Raji (cell line): ENCODE data around the gene GMDS.

Source experiments
- POLR2A ChIP-seq: IDR thresholded peaks from 2 replicates; pipeline ENCODE4 v1.6.1; 2011; ENCODE audit warnings: low read depth, low read length, control low read depth; ENCODE audit not compliant: insufficient read depth

Gene GMDS

DNA sequence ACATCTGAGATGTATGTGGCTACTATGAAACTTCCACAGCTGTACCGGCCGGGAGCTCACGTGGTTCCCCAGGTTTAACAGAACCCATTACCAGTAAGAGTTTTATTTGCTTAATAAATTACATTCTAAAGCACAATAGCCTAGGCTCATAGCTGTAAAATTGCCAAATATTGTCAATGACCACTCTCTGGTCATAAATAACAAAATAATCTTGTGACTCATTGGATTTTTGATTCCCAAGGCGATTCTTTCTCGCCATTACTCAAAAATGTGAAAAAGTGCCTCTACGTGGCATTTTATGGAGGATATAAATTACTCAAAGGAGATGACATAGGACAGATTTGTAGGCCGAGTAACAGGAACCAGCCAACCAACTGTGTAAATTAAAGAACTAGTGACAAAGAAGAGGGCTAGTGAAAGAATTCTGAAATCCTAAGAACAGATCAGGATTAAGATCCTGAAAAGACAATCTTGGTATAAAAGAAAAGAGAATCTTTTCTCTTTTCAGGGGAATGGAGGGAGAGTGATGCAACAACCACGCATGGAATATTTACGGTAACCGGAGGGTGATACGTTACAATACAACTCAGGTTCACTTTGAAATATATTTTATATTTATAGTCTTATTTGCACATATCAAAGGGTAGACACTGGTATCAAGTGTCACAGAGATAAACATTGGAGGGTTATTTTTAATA is 436.0 kb downstream of the GMDS start:
- TF ChIP-seq POLR2A = no peak

DNA sequence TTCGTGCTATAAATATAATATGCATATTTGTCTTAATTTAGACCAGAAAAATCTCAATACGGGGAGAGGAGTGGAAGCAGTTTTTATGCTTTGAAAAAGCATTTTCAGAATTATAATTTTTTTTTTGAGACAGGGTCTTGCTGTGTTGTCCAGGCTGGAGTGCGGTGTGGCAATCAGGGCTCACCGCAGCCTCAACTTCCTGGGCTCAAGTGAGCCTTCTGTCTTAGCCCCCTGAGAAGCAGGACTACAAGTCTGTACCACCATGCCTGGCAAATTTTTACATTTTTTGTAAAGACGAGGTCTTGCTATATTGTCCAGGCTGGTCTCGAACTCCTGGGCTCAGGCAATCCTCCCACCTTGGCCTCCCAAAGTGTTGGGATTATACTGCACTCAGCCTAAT is 438.5 kb downstream of the GMDS start:
- TF ChIP-seq POLR2A = no peak

DNA sequence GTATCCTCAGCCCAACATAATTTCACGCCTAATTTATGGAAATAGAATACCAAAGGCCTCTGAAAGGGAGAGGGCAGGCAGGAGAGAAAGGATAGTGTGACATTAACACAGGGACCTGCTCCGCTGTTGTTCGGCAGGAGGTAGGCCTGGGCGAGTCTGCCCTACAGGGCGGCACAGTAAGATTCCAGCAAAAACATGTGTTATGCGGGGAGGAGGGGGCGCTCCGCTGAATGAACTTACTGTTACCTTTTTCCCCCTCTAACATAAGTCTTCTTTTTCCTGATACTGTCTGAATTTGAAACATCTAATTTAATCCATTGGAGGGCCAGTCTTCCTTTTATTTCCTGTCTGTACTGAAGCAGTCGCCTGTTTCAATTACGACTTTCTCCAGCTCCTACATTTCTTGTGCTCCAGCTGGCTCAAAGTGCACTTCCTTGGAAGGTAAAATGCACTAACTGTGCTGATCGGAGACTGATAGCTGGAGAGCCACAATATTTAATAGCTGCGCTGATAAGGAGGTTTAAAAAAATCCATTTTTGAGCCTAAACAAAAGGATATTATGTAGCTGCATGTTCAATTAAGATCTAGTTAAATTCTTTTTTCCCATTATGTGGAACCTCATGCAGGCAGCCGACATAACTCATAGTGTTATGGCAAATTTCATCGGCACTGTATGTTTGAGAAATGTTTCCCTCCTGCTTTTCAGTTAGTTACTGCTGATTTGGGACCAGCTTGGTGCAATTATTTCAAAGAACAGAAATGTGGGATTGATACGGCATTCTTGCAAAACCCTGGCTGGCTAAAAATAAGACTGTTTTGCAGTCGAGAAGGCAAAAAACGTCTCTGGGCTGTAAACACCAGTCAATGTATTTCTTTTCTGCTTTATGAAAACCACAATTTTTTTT is 442.7 kb downstream of the GMDS start:
- TF ChIP-seq POLR2A = no peak

DNA sequence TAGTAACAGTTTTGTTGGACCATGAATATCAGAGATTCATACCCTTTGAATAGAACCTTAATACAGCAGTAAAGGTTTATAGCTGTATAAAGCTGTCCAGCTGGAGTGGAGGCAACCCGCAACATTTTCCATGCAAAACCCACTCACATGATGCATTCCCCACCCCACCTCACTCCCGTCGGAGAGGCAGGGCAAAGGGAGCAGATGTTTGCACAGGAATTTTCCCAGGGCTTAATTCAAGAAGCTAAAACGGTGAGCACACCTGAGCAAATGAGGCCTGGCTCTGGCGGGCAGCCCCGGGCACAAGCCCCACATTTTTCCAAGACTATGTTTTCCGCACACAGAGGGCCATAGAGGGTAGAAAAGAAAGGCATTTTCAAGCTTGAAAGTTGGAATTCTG is 444.0 kb downstream of the GMDS start:
- TF ChIP-seq POLR2A = no peak

DNA sequence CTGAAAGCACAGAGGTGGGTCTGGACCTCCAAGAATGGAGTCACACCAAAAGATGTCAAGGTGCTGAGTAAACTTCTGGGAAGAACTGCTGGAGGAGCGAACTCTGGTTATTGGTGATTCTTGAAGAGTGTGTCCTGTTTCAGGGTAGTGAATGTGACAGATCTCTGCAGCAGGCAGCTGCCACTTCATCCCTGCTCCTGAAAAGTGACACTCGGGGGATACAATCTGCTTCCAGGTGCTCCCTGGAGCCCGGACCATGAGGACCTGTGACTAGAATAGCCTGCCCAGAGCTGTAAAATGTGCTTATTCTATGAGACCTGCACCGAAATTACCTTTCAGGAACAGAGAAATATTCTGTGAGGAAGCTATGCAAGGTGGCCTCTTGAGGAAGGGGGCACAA is 444.6 kb downstream of the GMDS start:
- TF ChIP-seq POLR2A = no peak

DNA sequence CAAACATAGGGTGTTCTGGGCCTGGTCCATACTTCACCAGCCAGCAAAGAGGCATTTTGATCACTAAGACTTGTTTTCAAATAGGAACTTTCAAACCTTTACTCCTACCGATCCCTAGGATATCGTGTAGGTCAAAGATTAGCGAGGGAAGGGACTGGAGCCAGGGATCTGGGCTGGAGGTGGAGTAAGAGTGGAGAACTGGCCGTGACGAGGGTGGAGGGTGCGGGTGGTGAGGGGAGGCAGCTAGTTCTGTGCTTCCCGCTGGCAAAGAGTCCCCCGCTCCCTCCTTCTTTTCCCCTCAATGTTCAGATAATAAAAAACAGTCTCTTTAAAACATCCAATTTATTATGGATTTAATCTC is 446.5 kb downstream of the GMDS start:
- TF ChIP-seq POLR2A = no peak

DNA sequence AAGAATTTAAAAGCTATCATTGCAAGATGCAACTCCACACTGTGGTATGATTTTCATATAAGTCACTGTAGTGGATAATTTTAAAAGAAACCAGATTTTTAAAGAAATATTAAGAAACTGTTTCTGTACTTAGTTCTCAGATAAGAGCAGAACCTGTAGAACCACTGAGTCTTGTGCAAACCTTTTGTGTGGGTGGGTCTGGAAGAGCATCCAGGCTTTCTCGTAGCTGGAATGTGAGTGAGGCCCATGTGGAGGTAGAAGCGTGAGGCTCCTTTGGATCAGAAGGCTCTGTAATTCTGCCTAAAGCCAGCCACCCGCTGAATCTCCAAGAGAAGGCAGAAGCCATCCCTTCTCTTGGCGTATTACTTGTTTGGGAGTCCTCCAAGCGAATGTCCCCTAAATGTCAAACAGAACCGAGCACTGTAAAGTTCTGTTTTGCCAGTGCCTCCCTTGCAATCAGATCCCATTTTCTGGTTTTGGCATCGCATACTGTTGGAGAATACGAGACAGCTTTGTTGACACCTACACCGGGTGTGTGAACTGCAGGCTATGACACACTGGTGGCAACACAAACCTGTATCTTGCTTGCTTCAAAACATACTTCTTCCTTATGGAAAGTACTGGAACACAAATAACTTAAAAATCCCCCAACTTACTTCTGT is 447.0 kb downstream of the GMDS start:
- no peak for TF ChIP-seq POLR2A

DNA sequence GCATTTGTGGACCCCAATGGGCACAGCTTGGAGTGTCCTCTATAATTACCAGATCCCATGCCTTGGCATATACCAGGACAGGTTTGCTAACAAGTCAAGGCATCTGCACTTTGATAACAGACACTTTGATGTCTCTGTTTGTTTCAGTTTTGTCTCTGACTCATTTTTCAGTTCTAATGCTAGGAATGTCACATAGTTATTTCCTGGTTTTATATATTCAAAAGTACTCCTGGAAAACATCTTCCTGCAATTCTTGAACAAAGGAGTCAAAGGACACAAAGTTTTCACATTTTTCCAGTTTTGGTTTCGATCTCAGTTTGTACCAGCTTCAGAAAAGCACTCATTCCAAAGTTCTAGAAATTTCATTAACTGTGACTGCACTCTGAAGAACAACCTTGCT is 447.6 kb downstream of the GMDS start:
- TF ChIP-seq POLR2A = no peak

DNA sequence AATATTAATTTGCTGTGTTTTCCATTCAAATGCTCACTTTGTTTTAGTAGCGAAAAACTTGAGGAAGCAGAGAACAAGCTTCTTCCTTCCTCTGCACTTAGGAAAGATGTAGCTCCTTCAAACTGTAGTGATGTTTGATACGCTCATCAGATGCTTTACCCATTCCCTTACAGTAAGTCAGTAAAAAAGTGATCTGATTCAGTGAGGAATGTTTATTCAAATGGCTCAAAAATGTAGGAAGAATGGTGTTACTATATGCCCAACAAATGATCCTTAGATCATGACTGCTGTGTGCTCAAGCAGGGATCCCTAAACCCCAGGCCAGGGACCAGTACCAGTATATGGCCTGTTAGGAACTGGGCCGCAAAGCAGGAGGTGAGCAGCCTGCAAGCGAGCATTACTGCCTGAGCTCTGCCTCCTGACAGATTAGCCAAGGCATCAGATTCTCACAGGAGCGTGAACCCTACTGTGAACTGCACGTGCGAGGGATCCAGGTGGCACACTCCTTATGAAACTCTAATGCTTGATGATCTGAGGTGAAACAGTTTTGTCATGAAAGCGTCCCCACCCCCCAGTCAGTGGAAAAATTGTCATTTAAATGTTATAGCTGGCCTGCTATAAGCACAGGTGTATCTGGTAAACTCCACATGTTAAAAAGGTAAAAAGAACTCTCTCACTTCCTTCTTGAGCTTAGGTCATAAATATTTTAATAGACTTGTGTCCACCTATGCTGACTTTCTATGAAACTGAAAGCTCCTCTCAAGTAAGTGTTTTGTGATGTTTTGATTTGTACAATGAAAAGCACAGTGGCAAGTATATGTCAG is 448.5 kb downstream of the GMDS start:
- no peak for TF ChIP-seq POLR2A

DNA sequence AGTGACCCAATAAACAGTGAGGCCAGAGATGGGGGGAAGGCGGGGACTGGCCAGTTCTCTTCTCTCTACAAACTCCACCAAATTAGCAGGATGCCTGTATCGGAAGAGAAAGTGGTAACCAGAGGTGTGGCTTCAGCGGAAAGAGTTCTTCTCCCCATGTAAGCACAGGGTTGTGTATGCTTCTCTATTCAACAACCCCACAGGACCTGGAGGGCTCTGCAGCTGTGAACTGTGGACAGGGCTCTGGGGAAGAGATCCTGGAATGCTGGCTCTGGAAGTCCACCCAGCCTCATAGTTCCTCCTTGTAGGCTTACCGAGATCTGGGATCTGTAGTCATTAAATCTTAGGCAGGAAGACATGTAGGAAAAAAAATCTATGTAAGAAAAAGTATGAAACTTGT is 449.5 kb downstream of the GMDS start:
- no peak for TF ChIP-seq POLR2A

DNA sequence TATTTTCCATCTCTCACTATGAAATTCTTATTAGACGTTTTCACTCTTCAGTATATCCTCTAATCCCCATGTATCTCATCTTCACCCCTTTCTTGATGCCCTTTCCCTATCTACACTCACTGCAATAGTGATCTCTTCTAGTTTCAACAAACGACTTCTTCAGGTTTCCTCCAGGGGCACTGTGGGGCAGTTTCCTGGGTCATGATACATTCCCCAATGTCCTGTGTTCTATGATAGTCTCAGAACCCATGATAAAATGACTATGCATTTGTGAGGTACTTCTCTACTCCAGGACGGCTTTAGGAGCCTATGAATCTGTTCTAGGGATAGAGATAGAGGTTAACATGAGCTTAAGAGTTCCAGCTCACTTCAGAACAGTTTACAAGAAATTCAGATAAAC is 452.4 kb downstream of the GMDS start:
- TF ChIP-seq POLR2A = no peak

DNA sequence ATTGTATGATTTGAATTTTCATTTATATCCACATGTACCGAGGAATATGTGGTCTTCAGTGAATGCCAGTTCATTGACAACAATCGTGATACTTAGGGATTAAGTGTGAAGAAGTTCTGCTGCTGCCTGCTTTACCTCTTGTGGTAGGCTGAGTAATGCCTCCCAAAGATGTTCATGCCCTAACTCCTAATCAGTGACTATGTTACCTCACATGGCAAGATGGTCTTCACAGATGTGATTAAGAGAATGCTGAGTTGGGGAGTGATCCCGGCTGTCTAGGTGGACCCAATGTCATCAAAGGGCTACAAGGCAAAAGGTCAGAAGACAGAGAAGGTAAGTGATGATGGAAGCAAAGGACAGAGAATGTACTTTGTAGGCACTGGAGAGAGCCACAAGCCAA is 454.7 kb downstream of the GMDS start:
- TF ChIP-seq POLR2A = no peak

DNA sequence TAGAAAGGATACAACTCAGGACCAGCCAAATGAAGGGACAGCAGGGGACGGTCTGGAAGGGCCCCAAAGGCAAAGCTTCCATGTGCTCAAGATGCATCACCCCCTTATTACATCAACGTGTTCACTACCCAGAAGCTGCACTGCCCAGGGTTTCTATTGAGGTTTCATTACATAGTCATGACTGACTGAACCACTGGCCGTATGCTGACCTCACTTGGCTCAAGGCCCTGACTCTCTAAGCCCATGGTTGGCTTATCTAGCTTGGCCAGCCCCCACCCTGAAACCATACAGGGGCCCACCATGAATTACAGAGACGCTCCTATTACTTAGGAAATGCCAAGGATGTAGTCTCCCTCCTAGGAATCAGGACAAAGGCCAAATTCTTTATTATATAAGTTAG is 456.3 kb downstream of the GMDS start:
- TF ChIP-seq POLR2A = no peak

DNA sequence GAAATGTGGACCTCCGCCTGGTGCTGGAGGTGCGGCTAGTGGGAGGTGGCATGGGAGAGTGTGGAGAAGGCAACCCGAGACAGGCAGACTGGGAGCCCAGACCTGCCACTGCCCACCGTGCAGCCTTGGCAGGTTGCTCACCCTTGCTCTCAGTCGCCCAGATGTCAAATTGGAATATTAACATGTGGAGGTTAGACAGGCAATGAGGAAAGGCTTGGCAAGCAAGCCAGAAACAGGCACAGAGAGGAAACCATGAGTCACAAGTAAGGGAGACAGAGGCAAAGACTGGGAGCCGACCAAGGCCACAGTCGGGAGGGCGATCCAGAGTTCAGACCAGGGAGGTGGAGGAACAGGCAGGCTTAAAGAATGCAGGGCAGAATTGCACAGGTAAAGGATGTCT is 457.5 kb downstream of the GMDS start:
- no peak for TF ChIP-seq POLR2A

DNA sequence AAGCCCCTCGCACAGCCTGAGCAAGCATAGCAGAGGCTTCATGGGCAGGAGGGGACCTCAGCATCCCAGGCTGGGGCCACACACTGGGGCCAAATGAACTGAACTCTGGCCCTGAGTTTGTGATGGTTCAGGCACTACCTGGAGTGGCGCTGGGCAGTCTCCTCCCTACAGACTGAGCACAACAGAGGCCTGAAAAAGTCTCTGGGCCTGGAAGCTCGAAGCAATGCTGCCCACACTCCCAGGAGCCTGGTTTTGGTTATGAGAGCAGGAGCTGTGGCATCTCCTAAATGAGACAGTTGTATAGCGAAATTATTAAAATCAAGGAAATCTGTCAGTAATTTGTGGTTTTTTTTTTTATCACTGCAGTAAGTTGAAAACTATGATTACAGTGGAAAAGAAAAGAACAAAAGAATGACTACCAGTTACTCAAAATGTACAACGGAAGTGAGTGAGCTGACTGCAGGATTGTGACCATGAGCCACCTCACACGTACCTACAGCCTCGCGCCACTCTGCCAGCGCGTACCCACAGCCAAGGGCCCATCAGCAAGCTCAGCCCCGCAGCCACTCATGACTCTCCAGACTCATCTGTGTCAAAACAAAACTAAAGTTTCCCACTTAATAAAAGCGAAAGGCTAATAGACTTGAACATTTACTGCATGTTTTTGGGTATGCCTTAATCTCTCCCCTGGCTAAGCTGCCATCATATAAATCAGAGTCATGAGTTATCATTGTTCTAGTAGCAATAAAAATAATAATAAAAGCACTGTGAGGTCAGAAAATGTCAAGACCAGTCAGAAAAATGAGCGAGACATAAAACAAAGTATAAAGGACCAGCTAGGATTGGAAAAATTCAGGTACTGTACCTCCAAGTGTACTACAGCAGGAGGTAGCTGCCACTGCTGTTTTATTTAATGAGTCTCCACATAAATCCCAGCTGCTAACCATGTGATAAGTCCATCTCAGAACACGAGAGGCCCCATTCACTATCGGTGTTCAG is 458.7 kb downstream of the GMDS start:
- TF ChIP-seq POLR2A = no peak
